Occipital lobe (tissue), 2 donors: ENCODE measurements around the gene GNPTG. TPM values are rescaled to one million over a fixed set of nuclear protein-coding genes. Genes with fewer than 3 reads are reported as not detected.

Experiments used
- DNase-seq: peaks from one replicate; lab custom pipeline; 2025; lab: John Stamatoyannopoulos, UW
- total RNA-seq: library from RNA; depleted of rRNA; stranded (reverse); fragments of >200 nt; gene quantifications from one replicate; pipeline ENCODE4 v1.2.3, GENCODE V29; 2014

The GNPTG gene
- total RNA-seq, 1 donor from 2014 or later, result 15.0 TPM

DNA sequence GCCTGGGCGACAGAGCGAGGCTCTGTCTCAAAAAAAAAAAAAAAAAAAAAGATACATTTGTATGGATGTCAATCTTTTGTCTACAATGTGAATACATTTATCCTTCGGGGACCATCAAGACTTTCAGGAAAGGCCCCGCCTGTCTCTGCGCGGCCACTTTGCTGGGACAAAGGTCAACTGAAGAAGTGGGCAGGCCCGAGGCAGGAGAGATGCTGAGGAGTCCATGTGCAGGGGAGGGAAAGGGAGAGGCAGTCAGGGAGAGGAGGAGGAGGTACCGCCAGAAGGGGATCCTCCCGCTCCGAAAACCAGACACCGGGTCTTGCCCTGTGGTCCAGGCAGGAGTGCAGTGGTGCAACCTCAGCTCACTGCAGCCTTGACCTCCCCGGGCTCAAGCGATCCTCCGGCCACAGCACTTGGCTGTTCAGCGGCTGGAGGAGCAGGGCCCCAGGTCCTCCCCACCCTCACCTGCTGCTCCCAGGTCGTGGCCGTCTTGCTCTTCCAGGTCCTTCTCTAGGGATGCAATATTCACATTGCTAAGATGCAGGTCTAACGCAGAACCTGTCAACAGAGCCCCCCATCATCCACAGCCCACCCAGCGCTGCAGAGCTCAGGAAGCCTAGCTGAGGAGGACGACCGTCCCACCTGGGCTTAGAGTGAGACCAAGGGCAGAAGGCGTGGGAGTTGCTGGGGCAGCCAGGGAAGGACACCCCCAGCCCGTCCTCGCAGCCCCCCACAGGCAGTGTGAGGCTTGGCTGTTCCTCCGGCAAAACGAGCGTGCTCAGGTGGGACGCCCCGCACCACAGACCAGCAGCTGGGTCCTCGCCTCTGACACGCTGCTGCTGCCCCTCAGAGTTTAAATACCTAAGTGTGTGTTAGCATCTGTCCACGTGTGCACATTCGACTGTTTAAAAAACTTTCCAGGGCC, 19.6 kb downstream of the GNPTG start:
- DNase-seq, result no peak

DNA sequence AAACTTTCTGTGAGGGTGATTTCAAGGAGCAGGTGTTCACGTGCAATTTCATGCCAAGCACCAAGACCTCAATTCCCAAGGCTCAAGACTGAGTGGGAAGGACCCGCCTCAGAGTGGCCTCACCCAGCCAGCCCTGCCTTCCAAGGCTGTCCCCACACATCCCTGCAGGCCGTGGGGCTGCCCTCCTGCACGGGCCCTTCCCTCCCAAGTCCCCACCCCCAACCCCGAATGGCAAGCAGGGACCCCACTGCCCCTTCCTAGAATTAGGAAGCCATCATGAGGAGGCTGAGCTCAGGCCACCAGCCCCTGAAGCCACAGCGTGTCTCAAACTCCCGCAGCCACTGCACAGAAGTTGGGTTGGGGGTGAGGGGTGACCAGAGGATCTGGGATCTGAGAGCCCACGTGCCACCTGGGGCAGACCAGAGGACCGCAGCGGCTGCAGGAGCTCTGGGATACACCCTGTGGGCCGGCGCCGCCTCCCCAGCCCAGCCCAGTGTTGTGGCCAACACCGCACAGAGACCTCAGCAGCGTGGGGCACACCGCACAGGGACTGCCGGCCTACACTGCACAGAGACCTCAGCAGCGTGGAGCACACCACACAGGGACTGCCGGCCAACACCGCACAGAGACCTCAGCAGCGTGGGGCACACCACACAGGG, 20.7 kb downstream of the GNPTG start:
- DNase-seq, result no peak

DNA sequence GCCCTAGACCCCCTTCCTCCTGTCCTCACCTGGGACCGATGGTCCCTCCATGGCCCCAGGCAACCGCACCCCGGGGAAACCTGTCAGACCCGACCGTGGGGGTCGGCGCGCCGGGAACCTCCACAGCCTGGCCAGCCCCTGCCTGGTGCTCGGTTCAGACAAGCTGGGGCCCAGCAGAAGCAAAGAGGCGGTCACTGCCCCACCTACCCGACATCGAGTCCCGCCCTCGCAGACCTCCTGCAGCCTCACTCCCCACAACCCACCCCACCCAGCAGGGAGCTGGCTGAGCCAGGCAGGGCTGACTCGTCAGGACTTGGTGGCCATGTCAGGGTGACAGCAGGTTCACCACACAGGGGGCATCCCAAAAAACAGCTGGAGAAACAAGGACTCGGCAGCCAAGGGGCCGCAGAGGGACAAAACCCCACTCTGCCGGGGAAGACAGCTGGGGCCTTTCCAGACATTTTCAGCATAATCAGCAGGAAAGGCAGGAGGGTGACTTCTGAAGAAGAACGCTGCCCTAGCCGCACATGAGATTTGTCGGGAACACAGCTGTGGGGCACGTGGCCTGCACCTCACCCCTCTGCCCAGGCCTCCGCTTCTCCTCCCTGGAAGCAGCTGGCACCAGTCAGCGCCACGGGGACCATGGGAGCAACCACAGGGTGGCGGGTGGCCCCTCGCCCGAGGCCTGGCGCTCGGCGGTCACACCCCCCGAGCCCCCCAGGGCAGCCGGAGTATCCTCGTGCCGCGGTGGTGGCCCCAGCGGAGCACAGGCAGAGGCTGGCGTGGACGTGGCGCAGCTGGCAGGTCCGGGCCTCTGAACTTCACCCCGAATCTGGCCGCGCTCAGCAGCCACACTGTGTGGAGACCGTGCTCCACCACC, 22.9 kb downstream of the GNPTG start:
- DNase-seq, result no peak

DNA sequence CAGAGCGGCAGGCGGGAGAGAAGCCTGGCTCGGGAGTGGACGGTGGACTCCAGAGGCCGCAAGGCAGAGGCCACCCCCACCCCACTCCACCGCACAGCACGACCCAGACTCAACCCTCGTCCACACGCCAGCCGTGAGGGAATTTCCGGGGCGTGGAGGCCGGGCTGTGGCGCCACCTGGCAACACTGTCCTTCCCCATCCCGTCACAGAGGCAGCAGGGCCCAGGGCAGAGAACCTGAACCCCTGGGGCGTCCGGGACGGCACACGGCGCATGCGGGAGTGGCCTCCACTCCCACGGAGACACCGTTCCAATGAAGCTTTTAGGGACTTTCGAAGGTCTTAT, 23.5 kb downstream of the GNPTG start:
- no peak for DNase-seq

DNA sequence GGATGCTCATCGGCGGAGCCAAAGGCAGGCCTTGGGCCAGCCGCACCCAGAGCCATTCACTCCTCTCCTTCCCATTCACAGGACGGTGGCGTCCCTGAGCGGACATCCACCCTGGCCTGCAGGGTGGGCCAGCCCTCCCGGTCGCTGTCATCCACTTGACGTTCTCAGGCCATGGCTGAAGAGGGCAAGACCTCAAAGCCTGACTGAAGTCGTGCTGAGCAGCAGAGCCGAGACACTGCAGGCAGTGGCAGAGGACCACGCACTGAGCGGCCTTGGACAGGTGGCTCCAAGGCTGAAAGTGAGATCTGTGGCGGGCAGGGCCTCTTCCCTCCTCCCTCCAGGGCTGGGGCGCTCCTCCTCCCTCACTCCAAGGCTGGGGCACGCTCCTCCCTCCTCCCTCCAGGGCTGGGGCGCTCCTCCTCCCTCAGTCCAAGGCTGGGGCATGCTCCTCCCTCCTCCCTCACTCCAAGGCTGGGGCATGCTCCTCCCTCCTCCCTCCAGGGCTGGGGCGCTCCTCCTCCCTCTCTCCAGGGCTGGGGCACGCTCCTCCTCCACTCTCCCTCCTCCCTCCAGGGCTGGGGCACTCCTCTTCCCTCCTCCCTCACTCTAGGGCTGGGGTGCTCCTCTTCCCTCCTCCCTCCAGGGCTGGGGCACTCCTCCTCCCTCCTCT, 24.1 kb downstream of the GNPTG start:
- DNase-seq, result no peak

DNA sequence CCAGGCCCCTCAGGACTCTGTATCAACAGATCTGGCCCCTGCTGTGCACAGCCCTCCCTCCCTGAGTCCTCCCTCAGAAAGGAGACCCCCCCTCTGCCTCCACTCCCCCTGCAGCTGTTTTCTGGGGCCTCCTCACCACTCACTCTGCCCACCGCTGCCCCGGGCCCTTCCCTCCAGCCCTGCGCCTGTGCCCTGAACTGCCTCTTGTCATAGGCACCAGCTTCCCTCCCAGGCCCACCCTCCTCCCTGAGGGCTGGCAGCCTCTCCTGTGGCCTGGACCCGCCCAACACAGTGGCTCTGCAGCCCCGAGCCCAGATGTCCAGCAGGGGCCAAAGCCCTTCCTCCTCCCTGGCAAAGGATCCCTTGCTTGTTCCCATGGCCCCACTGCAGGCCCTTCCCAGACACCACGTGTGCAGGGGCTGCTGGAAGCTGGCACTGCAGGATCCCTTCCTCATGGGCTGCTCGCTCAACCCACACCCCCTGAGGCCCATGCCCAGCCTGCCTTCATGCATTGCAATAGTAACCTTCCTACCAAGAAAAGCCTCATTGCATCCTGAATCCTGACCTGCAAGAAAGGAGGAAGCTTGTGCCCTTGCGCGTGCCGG, 25.8 kb downstream of the GNPTG start:
- DNase-seq, result no peak

DNA sequence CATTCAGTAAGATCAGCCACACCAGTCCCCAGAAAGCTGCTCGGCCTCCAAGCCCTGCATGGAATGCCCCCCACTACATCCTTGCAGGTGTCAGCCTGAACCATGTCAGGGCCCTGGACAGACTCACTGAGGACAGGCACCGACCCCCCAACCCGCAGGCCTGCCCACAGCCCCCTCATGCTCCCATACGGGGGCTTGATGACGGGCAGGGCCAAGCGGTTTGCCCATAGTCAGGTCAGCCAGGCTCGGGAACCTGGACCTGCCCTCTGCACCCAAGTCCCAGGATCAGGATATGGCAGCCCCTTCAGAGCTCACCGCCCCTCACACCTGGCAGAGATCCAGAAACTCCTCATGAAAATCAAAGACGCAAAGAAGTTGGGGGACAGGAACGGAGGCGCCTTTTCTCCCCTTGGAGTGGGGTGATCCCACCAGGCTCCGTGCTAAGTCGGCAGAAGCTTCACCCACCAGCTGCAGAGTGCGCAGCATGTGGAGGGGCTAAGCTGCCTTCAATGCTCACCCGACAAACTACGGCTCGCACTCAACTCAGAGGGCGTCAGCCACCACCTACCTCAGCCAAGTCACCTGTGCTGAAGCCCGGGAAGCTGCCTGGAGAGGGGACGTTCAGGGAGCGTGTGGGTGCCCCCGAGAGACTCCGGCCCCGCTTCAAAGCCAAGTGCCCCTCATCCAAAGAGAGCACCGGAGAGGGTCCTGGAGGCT, 26.5 kb downstream of the GNPTG start:
- no peak for DNase-seq

DNA sequence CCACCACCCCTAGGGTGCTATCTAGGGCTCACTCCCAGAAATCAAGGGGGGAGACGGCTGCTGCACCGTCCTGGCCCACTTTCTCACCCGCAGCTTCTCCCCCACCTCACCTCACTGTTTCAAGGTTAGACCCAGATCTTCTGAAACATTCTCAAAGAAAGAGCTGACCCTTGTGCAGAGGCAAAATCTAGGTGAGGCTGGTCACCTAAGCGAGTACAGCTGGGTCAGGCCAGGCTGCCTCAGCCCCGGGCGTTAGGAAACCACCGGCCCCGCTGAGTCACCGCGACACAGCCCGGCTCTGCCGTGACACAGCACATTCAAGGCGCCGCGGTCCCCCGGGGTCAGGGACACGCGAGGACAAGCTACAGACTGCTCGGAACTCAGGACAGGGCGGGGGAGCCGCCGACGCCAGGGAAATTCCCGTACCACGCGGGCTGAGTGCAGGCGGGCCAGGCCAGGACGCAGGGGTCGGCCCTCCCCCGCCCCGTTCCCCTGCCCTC, 27.1 kb downstream of the GNPTG start:
- DNase-seq, result peak; percentile 33

DNA sequence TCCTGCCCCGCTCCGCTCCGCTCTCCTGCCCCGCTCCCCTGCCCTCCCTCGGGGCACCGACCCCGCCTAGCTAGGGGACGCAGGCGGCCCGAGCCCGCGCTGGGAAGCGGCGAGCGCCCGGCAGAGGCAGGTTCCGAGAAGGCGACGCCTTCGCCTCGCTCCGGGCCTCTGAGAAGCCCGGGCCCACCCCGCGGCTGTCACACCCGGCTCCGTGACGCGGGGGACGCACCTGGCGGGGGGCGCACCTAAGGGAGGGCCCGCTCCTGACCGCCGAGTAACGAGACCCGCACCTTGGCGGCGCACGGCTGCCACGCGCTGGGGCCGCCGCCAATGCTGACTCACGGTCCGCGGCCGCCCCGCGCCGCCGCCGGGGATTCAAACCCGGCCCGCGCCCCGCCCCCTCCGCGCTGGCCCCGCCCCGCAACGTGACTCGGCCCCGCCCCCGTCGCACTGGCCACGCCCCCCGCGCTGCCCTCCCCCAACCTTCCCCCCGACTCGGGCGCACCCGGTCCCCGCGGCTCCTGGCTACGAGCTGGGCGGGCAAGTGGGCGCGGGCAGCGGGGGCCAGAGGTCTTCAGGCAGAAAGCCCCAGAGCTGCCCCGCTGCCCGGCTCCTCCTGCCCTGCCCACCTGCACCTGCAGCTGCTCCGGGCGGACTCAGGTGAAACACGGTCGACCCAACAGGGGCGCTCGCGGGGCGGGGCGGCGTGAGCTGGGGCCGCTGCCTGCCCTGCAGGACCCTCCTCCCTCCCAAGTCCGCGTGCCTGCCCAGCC, 27.8 kb downstream of the GNPTG start:
- DNase-seq, result no peak

DNA sequence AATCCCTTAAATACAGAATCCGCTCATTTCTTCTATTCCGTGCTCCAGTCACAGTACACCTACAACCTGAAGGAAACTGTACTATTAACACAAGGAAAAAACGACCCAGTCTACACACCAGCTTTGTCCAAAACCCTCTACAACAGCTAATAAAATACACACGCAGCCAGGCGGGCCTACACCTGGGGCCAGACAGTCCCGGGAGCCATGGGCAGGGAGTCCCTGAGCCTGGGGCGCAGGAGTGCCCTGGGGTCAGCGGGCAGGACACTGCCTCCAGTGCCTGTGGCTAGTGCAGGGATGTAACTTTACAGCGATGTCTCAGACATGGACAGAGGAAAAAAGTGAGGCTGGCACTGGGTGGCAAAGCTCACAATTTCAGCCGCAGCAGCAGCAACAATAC, 28.5 kb downstream of the GNPTG start:
- DNase-seq, result no peak

DNA sequence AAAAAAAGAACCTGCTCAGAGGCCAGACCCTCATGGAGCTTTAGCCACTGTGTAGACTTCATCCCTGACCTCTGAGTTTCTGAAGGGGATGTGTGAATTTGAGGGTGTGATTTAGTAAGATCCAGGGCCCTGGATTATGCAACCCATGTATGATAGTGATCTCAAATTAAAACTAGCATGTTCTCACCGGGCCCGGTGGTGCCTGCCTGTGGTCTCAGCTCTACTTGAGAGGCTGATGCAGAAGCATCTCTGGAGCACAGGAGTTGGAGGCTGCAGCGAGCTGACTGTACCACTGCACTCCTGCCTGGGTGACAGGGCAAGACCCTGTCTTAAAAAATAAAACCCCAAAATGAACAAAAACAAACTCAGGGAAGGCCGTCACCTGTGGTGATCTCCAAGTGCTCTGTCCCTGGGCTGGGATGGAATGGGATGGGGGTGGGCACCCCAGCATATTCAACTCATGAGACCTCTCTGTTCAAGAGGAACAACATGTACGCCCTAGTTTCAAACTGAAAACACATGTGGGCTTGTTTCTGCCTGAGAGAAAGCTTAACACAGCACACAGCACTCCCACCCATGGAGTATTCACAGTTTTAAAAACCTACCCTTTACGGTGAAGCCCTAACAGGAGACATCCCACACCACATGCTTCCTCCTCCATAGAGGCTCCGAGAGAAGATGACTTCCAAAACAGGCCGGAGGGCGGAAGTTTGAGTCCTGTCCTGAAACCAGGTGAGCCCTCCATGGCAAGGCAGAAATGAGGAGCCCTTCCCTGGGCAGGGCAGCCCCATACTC, 30.1 kb downstream of the GNPTG start:
- DNase-seq, result no peak

DNA sequence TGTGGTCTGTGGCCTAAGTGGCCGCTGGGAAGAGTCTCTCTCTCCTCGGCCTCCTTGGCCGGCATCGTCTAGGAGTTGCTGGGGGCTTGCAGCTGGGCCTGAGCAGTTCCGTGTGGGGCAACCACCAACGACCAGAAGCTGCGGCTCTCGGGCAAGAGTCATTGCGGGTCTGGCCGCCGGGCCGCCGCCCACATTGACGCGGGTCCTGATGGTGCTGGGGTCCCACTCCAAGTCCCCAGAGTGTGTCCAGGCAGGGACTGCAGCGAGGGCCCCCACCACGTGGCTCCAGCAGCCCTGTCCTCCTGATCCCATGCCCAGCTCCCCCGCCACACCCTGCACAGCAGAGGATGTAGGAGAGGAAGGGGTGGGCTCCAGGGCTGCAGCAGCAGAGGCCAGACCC, 31.8 kb downstream of the GNPTG start:
- DNase-seq, result no peak

DNA sequence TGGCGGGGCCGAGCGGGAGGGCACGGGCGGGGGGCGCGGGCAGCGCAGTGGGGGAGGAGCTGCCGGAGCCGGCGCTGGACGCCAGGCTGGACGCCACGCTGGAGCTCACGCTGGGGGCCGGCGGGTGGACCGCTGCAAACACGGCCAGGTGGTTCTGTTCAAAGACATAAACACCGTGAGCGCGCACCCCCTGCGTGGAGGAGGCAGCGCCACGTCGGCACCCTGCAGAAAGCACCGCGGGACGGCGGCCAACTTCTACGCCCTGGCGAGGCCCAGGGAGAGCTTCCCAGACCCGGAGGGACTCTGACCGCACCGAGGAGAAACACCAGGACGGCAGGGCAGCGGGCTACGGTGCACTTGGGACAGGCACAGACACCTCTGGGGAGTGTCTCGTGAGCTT, 33.5 kb downstream of the GNPTG start:
- no peak for DNase-seq

DNA sequence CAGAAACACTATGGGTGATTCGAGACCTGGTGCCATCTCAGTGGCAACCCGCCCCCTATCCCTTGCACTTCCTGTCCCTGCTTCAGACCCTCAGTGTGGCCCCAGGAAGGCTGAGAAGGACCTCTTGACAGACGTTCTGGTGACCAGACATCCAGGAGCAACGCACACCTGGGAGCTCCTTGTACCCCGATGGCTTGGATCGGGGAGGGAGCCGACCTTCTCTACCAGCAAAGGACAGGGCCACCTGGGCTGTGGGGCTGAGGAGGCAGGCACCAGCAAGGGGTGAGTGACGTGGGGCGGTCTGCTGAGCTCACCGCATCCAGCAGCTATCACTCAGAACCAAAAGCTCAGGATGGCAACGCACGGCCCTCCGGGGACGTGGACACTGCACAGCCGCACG, 35.6 kb downstream of the GNPTG start:
- no peak for DNase-seq

DNA sequence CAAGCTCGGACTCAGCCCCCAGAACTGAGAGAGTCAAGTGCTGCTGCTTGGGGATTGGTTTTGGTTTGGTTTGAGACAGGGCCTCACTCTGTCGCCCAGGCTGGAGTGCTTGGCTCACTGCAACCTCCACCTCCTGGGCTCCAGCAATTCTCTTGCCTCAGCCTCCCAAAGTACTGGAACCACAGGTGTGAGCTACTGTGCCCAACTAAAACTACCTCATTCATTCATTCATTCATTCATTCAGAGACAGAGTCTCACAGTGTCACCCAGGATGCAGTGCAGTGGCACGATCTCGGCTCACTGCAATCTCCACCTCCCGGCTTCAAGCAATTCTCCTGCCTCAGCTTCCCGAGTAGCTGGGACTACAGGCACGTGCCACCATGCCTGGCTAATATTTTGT, 38.0 kb downstream of the GNPTG start:
- no peak for DNase-seq

DNA sequence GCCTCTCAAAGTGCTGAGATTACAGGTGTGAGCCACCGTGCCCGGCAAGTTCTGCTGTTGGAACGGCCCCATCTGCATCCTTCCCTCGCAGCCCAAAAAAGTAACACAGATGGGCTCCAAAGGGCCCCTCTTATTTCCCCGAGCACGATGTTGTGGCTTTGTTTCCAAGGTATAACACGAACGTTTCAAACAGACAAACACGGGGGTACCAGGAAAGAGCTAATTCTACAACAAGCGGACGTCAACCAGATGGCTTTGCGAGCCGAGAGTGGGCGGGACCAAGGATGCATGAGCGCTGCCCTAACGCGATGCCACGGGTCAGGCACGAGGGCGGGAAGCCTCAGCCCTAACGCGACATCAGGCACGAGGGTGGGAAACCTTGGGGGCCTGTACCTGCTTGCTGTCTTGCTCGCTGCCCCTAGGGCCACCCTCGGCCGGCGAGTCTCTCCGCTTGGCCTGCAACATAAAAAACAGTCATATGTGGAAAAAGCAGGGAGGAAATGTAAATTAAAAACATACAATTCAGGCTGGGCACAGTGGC, 38.6 kb downstream of the GNPTG start:
- DNase-seq, result no peak

DNA sequence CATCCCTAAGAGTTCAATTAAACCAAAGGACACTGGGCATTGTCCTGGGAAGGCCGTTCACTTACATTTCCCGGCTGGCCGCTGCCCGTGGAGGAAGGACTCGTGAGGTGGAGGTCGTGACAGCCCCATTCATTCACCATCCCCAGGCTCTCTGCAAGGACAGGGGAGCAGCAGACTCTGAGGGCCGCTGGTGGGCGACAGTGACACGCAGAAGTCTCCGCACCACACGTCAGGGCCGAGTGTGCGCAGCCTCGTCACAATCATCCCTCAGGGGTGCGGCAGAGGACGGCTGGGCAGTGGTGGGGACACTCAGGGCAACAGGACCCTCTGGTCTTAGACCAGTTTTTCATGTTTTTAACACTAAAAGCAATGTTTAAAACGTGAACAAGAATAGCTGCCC, 41.1 kb downstream of the GNPTG start:
- DNase-seq, result no peak

DNA sequence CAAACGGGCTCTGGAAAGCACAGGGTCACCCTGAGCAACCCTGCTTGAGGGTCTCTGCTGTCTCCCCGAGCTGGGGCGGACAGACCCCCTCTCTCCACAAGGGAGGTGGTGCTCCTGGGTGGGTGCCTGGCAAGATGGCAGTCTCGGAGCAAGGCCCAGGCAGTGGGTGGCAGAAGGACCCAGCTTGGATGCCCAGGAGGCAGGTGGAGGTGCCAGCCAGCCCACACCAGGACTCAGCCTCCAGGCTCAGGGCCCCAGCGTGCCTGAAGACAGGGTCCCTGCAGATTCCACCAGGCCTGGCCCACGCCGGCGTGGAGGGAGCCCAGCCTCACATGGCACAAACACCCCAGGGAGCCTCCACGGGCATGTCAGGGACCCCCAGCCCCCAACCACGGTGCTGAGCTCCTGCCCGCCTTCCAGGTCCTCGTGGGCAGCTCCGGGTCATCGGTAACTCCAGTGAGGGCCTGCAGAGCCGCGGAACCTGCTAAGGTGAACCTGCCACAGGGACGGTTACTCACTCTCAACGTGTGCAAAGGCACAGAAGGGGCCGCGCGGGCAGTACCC, 42.0 kb downstream of the GNPTG start:
- no peak for DNase-seq
